ENCODE data around the gene RUBCNL. TPM values are rescaled to one million over a fixed set of nuclear protein-coding genes. Genes with fewer than 3 reads are reported as not detected.

The RUBCNL gene
- total and polyA plus RNA-seq, 2 donors (not counting 3 experiments of a cell fraction or from before 2014, with no cell fraction given), result not detected

- CTCF ChIA-PET, result no interaction called here
- DNase-seq (ENCODE audit: low read depth, low spot score) (no peak), FAIRE-seq (no peak)
- POLR2A ChIA-PET, result no interaction called here
- no peak overlapping the region for H3K4me2 ChIP-seq (ENCODE audit: insufficient read depth, low read length)
- H3K9me3 ChIP-seq (replicated peaks; ENCODE audit: control insufficient read depth, insufficient read depth, low read length), result no peaks in the 10 kb centered on the region
- dilution Hi-C loops (cut with MboI; ENCODE audit: extremely low pct_ligation_motif_present, low sequenced_read_pairs), result no loop called here
- H3K4me3 ChIP-seq (replicated peaks in 1 of 3; ENCODE audit: insufficient read depth in 1 of 3, low read depth in 1 of 3, low read length in 3 of 3), result no peak overlapping the region
- H3K27me3 ChIP-seq (ENCODE audit: control insufficient read depth in 2 of 2, insufficient read depth in 2 of 2, low read length in 2 of 2), result no peaks in the 10 kb centered on the region
- no peaks in the 10 kb centered on the region for H3K79me2 ChIP-seq (ENCODE audit: control insufficient read depth, insufficient read depth, low read length)
- BruUV-seq (replicated peaks), result no TSS peak
- no peaks in the 10 kb centered on the region for H3K36me3 ChIP-seq (ENCODE audit: control insufficient read depth in 2 of 2, extremely low read depth in 1 of 2, insufficient read depth in 2 of 2, low read length in 2 of 2)
- H3K9ac ChIP-seq (replicated peaks; ENCODE audit: extremely low read depth, insufficient read depth, low read length), result no peak overlapping the region
- no peaks in the 10 kb centered on the region for H3K4me1 ChIP-seq (ENCODE audit: control insufficient read depth, extremely low read depth, insufficient read depth, low read length)
- no peak for TF ChIP-seq CTCF (IDR thresholded peaks at IDR 0.05; ENCODE audit: extremely low read depth in 1 of 2, insufficient read depth in 1 of 2, low read depth in 1 of 2, low read length in 2 of 2)
- no peak for TF ChIP-seq JUN (IDR thresholded peaks at IDR 0.05; ENCODE audit: borderline replicate concordance, insufficient read depth, insufficient read length, low read depth)
- TF ChIP-seq MAX (IDR thresholded peaks at IDR 0.05; ENCODE audit: insufficient read depth, insufficient read length), result no peak
- H3K9me1 ChIP-seq (replicated peaks; ENCODE audit: control insufficient read depth, extremely low read depth, insufficient read depth, low read length), result no peaks in the 10 kb centered on the region
- H2AFZ ChIP-seq (ENCODE audit: low read depth, low read length), result no peak overlapping the region
- intact Hi-C loops (cut with micrococcal nuclease), result no loop called here
- H3K27ac ChIP-seq (ENCODE audit: insufficient read depth, low read depth, low read length), result no peak overlapping the region
- H4K20me1 ChIP-seq (replicated peaks; ENCODE audit: control insufficient read depth, extremely low read depth, insufficient read depth, low read length), result no peaks in the 10 kb centered on the region
Measured at GRCh38 chr13:46378411-46378810, 8.6 kb downstream of the RUBCNL start.

DNA sequence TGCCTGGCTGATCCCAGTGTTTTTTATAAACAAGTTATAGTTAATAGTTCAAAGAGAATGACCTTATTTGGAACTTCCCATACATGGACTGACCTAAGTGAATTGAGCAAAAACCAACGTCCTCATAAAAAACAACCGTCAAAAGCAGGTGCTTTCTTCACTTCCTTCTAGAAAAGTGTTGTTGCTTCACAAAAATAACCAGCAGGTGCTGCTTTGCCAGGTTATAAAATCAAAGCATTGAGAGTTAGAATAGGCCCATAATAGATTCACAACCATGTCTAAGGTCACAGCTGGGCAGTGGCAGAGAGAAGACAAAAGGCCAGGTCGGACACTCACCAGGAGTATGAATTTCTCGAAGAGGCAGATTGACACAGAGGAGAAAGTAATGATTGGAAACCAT is 9.5 kb downstream of the RUBCNL start:
- Histone ChIP-seq H3K9me3 (replicated peaks; ENCODE audit: control insufficient read depth, insufficient read depth, low read length) (no peaks in the 10 kb centered on the region), H3K4me3 (replicated peaks in 1 of 3; ENCODE audit: insufficient read depth in 1 of 3, low read depth in 1 of 3, low read length in 3 of 3) (no peak overlapping the region), H3K4me1 (ENCODE audit: control insufficient read depth, extremely low read depth, insufficient read depth, low read length) (no peaks in the 10 kb centered on the region), H4K20me1 (replicated peaks; ENCODE audit: control insufficient read depth, extremely low read depth, insufficient read depth, low read length) (no peaks in the 10 kb centered on the region), H3K9ac (replicated peaks; ENCODE audit: extremely low read depth, insufficient read depth, low read length) (no peak overlapping the region), H3K27me3 (ENCODE audit: control insufficient read depth in 2 of 2, insufficient read depth in 2 of 2, low read length in 2 of 2) (no peaks in the 10 kb centered on the region), H3K4me2 (ENCODE audit: insufficient read depth, low read length) (no peak overlapping the region), H2AFZ (ENCODE audit: low read depth, low read length) (no peak overlapping the region), H3K36me3 (ENCODE audit: control insufficient read depth in 2 of 2, extremely low read depth in 1 of 2, insufficient read depth in 2 of 2, low read length in 2 of 2) (no peaks in the 10 kb centered on the region), H3K27ac (ENCODE audit: insufficient read depth, low read depth, low read length) (no peak overlapping the region), H3K9me1 (replicated peaks; ENCODE audit: control insufficient read depth, extremely low read depth, insufficient read depth, low read length) (no peaks in the 10 kb centered on the region), H3K79me2 (ENCODE audit: control insufficient read depth, insufficient read depth, low read length) (no peaks in the 10 kb centered on the region)
- BruUV-seq (replicated peaks), result no TSS peak
- FAIRE-seq (no peak), DNase-seq (ENCODE audit: low read depth, low spot score) (no peak)
- dilution Hi-C loops (cut with MboI; ENCODE audit: extremely low pct_ligation_motif_present, low sequenced_read_pairs), result no loop called here
- CTCF ChIA-PET, result no interaction called here
- POLR2A ChIA-PET, result no interaction called here
- intact Hi-C loops (cut with micrococcal nuclease), result no loop called here
- TF ChIP-seq EZH2 (IDR thresholded peaks at IDR 0.05; ENCODE audit: borderline replicate concordance, low read depth, low read length, severe bottlenecking), result no peak
